Adrenal gland (tissue), 12 donors: Measurements from ENCODE around the gene MATK. TPM values are rescaled to one million over a fixed set of nuclear protein-coding genes. Genes with fewer than 3 reads are reported as not detected.

Source experiments
- DNase-seq, 7 donors: peaks; one replicate each; pipeline ENCODE4 v3.0.0-alpha.2; 2019 to 2020
- H3K27ac ChIP-seq, 5 donors: fragments of 200-600 bp; sonication (generic) in 4 of 5; 1 replicate in 3 of 5; 2 replicates in 2 of 5; pipeline versions ENCODE4 v1.5.1 to v1.8.0; 2016 to 2020; ENCODE audit warnings: mild to moderate bottlenecking in 1 of 5
- H3K27me3 ChIP-seq: fragments of 200-600 bp; 2 replicates; pipeline ENCODE4 v1.8.0; 2021
- H3K36me3 ChIP-seq, 2 donors: fragments of 200-600 bp; replicated peaks in 1 of 2; 1 replicate in 1 of 2; 2 replicates in 1 of 2; pipeline versions ENCODE4 v1.5.1 to v1.8.0; 2018 to 2022
- H3K4me1 ChIP-seq, 2 donors: fragments of 200-600 bp; replicated peaks in 1 of 2; 1 replicate in 1 of 2; 2 replicates in 1 of 2; pipeline versions ENCODE4 v1.5.1 to v1.8.0; 2018 to 2021
- H3K4me3 ChIP-seq, 4 donors: fragments of 200-600 bp; sonication (generic) in 3 of 4; one replicate each; pipeline ENCODE4 v1.5.1; 2016 to 2018
- H3K9me3 ChIP-seq, 3 donors: fragments of 200-600 bp; sonication (generic) in 1 of 3; replicated peaks in 1 of 3; 1 replicate in 2 of 3; 2 replicates in 1 of 3; pipeline versions ENCODE4 v1.5.1 to v1.8.0; 2016 to 2021
- POLR2A ChIP-seq, 2 donors: fragments of 450-650 bp; IDR thresholded peaks; one replicate each; pipeline ENCODE4 v1.6.1; 2017; ENCODE audit warnings: antibody characterized with exemption in 2 of 2, mild to moderate bottlenecking in 2 of 2, moderate library complexity in 1 of 2
- WGBS, 4 donors: extraction: QIAGEN DNeasy Blood & Tissue Kit in 2 of 4; methylation state at CpG; one replicate each; pipeline versions ENCODE4 v1.1.5 to v1.1.7; 2013 to 2017; 5-methylcytosine and 5-hydroxymethylcytosine counted together
- intact Hi-C, 2 donors: fragments of 100-400 bp; cut with DNase I; formaldehyde crosslinking; loops; one replicate each; pipeline versions ENCODE4 v1.14.1 to v1.15.0; 2022 to 2023
- polyA plus RNA-seq, 3 donors: library from polyadenylated mRNA; stranded (reverse); fragments of 200-250 nt in 2 of 3; fragments of 350-450 nt in 1 of 3; fragmentation: Illumina TruSeq in 1 of 3; extraction: RNeasy Lipid Tissue Mini Kit (QIAGEN cat#74804) in 1 of 3; gene quantifications; one replicate each; pipeline ENCODE4 v1.2.3, GENCODE V29; 2013 to 2014
- total RNA-seq, 9 donors: library from RNA; depleted of rRNA in 4 of 9; stranded (reverse); fragments of >200 nt in 4 of 9; fragments of 120-200 nt in 1 of 9; fragmentation: NEBNext Ultra II Directional in 1 of 9; extraction: Animal tissue kit (Norgen Biotek cat#: 25700) in 1 of 9; gene quantifications; one replicate each; pipeline versions ENCODE4 v1.1.0 to v1.2.4, GENCODE V29; 2013 to 2023
- TF ChIP-seq, protein P1 (sequence below), 6 experiments: fragments of 450-650 bp in 4 of 6; fragments of 200-600 bp in 2 of 6; sonication (generic) in 1 of 6; IDR thresholded peaks; 1 replicate in 5 of 6; 2 replicates in 1 of 6; pipeline versions ENCODE4 v1.5.1 to v1.8.0; 2016 to 2021; ENCODE audit warnings: antibody characterized with exemption in 6 of 6, mild to moderate bottlenecking in 2 of 6, moderate library complexity in 1 of 6
- donor health status: healthy with polysubstance abuse.
- donor health status: Bipolar disorder and iron deficiency.
- donor health status: DM: yes; HTN: yes; CAD: no.
- donor health status: DM: no; HTN: no; CAD: no.
- donor health status: DM: no; HTN: no; CAD: no.
- donor health status: DM: yes; HTN: yes; CAD: no.

Gene MATK
- total and polyA plus RNA-seq, 12 donors: 0.26 to 20.7 (median 1.4) TPM

DNA sequence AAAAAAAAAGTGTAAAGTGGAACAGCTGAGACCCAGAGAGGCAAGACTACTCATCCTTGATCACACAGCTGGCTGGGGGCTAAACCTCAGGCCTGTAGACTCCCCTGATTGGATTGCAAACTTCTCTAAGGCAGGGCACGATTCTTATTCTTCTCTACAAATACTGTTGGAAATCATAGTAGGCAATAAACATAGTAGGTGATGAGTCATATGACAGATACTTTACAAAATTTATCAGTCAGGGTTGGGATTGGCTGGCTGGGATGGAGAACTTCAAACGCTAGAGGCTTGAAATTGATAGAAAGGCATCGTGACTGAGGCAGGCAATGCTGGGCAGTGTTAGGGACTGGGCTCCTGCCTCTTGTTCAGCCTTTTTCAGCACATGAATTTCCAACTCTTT is 5.9 kb upstream of the MATK start:
- H3K36me3 ChIP-seq: no peaks in the 10 kb centered on the region
- H3K27me3 ChIP-seq: no peaks in the 10 kb centered on the region
- no peaks in the 10 kb centered on the region for H3K4me1 ChIP-seq
- DNase-seq: no peak
- no peak overlapping the region for H3K27ac ChIP-seq
- H3K9me3 ChIP-seq: no peaks in the 10 kb centered on the region
- intact Hi-C loops: no loop called here
- H3K4me3 ChIP-seq: no peak overlapping the region
- TF ChIP-seq, protein P1, sequence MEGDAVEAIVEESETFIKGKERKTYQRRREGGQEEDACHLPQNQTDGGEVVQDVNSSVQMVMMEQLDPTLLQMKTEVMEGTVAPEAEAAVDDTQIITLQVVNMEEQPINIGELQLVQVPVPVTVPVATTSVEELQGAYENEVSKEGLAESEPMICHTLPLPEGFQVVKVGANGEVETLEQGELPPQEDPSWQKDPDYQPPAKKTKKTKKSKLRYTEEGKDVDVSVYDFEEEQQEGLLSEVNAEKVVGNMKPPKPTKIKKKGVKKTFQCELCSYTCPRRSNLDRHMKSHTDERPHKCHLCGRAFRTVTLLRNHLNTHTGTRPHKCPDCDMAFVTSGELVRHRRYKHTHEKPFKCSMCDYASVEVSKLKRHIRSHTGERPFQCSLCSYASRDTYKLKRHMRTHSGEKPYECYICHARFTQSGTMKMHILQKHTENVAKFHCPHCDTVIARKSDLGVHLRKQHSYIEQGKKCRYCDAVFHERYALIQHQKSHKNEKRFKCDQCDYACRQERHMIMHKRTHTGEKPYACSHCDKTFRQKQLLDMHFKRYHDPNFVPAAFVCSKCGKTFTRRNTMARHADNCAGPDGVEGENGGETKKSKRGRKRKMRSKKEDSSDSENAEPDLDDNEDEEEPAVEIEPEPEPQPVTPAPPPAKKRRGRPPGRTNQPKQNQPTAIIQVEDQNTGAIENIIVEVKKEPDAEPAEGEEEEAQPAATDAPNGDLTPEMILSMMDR (IDR thresholded peaks at IDR 0.05): no peak
- no peak for TF ChIP-seq POLR2A (IDR thresholded peaks at IDR 0.05)
- WGBS, 4 donors: 66 to 79% (median 71%) methylated on average over 3 of the region's 3 CpGs

DNA sequence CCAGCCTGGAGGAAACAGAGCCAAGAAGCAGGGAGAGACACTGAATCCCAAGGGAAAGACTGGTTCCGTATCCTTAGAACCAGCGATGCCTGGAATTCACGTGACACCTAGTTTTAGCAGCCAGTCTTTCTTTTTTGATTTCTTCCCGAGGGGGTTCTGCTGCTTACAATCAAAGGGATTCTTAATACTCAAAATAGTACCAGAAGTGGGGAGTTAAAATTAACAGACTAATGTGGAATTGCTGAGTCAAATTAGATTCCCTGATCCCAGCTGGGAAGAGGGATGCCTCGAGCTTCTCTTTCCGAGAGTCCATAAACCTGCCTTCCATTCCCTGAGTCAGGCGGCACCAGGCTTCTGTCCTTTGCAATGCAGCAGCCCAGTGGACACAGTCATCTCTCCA is 4.8 kb upstream of the MATK start:
- intact Hi-C loops: no loop called here
- DNase-seq: no peak
- H3K36me3 ChIP-seq: no peaks in the 10 kb centered on the region
- TF ChIP-seq POLR2A (IDR thresholded peaks at IDR 0.05): no peak
- TF ChIP-seq, protein P1 (IDR thresholded peaks at IDR 0.05): no peak
- no peaks in the 10 kb centered on the region for H3K4me1 ChIP-seq
- WGBS, 4 donors: 77 to 85% (median 83%) methylated on average over 7 of the region's 7 CpGs
- H3K9me3 ChIP-seq: no peaks in the 10 kb centered on the region
- no peak overlapping the region for H3K27ac ChIP-seq
- H3K4me3 ChIP-seq: no peak overlapping the region
- H3K27me3 ChIP-seq: peaks cover 4% of the 10 kb centered on the region

DNA sequence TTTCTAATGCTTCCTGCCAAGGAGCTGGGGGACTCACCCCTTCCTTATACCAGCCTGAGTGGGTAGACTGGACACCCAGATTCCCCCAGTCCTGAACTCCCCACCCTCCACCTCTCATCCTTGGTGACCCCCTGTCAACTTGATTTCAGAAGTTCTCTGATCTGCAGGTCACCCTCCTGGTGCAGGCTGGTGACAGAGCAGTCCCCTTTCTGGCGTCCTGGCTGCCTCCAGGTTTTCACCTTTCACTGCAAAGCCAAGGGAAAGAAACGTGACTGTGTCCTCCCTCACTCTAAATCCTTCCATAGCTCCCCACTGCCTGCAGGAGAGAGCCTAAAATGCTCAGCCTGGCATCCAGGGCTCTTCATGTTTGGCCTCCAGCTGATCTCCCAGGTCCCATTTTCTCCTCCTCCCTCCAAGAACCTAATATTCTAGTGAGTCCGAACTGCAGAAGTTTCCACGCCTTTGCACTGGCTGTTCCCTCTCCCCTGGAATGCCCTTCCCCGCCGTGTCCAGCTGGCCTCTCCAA is 4.1 kb upstream of the MATK start:
- intact Hi-C loops: no loop called here
- peaks cover 8% of the 10 kb centered on the region for H3K27me3 ChIP-seq
- no peaks in the 10 kb centered on the region for H3K9me3 ChIP-seq
- no peak overlapping the region for H3K4me3 ChIP-seq
- H3K27ac ChIP-seq: no peak overlapping the region
- no peak for DNase-seq
- no peak for TF ChIP-seq POLR2A (IDR thresholded peaks at IDR 0.05)
- TF ChIP-seq, protein P1 (IDR thresholded peaks at IDR 0.05): no peak
- 64 to 69% (median 65%) methylated on average over 6 of the region's 6 CpGs for WGBS, 4 donors
- no peaks in the 10 kb centered on the region for H3K36me3 ChIP-seq
- no peaks in the 10 kb centered on the region for H3K4me1 ChIP-seq

DNA sequence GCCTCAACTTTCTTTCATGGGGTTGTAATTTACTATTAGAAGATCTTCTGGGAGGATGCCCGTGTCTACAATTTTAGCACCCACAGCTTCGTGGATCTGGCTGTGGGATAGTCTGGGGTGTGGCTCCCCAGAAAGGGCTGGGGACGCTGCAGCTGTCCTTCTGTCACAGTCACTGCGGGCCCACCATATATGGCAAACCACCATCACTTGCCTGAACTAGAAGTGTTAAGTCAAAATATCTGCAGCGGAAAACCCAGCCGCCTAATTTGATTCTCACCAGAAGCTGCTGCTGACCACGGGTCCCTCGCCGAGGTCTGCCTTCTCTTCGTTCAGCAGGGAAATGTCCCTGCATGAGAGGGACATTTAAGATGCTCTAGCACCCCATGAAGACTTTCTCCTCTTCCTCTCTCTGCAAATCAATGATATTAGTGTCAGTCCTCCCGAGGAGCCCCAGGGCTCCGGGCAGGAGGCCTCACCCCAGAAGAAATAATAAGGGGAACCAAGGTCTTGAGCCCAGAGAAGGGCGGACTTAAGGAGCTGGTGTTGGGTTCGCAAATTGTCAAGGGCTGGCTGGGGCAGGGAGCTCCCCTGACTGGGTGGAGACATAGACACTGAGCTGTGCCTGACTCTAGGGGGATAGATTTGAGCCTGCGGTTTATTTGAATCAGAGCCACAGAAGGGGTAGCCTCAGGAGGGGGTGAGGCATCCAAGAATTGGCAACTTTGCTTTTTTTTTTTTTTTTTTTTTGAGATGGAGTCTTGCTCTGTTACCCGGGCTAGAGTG is 3.0 kb upstream of the MATK start:
- Histone ChIP-seq H3K27ac (no peak overlapping the region), H3K9me3 (no peaks in the 10 kb centered on the region), H3K4me3 (no peak overlapping the region), H3K27me3 (peaks cover 10% of the 10 kb centered on the region), H3K4me1 (no peaks in the 10 kb centered on the region), H3K36me3 (no peaks in the 10 kb centered on the region)
- intact Hi-C loops: no loop called here
- WGBS, 4 donors: 46 to 52% (median 49%) methylated on average over 10 to 16 of the region's 16 CpGs
- TF ChIP-seq, protein P1 (IDR thresholded peaks at IDR 0.05): no peak
- no peak for TF ChIP-seq POLR2A (IDR thresholded peaks at IDR 0.05)
- DNase-seq: no peak
